Germinal center (tissue), 1 donor: ENCODE measurements around the gene ADH1A.
"Not testable (repeated sequence)": the region's sequence is repeated elsewhere in the genome, so short reads cannot be mapped to it uniquely, and the experiment has no call there.

Experiments used
- DNase-seq: peaks from one replicate; pipeline ENCODE4 v3.0.0; 2012; ENCODE audit warnings: mixed read lengths, low spot score

The ADH1A gene

DNA sequence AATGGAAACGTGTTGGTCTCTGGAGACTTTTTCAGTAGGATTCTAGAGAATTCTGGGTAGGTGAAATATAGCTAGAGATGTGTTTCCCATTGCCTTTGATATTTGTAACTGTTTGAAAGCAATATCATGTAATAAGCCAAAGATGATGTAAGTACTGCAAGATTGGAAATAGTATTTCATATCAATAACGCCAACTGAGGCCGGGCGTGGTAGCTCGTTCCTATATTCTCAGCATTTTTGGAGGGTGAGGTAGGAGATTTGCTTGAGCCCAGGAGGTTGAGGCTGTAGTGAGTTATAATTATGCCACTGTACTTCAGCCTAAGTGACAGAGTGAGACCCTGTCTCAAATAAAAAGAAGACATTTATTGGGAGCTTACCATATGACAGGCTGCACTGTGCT is 9.5 kb downstream of the ADH1A start:
- DNase-seq: no peak

DNA sequence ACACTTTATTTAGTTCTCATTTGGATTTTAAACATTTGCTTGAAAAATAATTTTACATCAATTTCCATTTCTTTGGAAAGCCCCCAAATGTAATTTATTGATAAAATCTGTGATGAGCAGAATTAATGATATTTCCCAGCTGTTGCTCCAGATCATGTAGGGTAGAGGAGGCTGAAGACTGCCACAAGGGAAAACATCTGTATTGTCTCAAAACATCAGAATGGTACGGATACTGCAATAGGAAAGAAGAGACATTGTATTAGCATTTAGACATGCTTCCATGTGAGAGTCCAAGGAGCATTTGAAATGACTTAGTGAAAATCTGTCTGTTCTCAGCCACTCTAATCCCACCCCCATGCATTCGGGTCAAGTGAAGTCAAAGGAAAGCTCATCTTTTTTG is 14.4 kb downstream of the ADH1A start:
- no peak for DNase-seq

DNA sequence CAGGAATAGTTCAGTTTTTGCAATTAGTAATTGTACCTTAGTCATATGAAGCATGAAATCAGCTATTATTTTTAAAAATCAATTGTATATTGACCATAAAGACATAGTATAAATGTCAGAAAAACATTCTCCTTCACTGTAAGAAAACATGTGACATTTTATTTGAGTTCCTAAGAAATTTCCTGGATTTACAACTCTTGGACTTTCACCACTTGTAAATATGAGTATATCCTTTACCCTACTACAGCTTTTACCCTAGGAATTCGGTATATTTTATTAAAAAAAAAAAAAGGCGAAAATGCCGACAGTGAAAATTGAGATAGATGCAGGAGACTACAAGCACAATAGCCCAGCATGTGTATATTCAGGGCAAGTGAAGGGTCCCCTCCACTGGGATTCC is 14.9 kb downstream of the ADH1A start:
- DNase-seq: no peak

DNA sequence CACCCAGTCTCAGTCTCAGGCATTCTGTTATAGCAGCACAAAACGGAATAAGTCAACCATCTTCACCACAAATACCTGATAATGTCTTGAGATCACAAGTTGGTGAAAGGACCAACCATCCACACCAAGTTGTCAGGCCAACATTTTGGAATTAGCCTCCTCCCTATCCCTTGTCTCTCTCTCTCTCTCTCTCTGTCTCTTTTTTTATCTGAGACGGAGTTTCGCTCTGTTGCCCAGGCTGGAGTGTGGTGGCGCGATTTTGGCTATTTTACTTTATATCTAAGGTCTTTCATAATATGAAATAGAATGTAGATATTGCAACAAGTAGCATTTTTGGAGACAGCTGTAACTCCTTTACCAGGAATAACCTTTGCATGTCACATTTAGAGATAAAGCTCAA is 15.7 kb downstream of the ADH1A start:
- no peak for DNase-seq

DNA sequence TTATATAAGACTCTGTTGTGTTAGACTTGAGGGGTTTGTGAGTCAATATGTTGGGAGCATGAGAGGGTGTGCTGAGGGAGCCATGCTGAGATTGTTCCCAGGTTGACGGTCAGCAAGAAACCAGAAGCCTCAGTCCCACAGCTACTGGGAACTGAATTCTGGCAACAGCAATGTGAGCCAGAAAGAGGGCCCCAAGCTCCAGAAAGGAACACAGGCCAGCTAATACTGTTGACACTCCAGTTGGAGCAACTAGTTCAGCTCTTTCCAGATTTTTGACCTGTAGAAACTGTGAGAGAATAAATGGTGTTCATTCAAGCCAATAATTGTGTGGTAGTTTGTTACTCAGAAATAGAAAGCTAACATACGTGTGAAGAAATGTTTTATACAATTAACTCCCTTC is 17.1 kb downstream of the ADH1A start:
- no peak for DNase-seq

DNA sequence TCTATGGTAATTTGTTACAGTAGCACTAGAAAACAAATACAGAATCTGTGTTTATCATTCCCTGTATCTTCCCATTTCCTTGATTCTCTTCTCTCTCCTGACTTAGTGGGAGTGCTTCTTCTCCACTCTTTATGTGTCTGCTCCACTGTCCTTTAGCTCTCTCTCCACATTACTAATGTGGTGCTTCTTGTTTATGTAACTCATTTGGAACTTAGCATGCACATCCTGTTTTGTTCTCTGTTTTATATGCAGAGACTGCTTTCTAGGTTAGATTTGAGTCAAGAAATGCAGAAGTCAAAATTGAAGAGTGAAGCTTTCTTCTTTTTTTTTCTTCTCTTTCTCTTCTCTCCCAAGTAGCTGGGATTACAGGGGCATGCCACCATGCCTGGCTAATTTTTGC is 25.9 kb downstream of the ADH1A start:
- no peak for DNase-seq

DNA sequence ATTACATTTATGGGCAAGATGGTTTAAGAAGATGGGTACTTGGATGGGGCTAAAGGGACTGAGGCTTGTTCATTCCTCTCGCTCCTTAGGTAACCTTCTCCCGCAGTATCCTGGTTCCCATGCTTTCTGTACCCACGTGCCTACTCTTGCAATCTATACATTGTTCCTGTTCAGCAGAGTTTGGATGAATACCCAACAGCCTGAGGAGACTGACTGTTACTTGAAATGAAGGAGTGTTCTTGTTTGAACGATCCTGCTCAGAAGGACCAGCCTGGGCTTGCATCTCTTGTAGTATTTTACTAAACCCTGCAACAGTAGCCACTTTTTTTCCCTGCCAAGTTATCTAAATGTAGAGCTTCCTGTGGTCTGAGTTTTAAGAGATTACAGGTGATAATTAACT is 38.0 kb downstream of the ADH1A start:
- no peak for DNase-seq

DNA sequence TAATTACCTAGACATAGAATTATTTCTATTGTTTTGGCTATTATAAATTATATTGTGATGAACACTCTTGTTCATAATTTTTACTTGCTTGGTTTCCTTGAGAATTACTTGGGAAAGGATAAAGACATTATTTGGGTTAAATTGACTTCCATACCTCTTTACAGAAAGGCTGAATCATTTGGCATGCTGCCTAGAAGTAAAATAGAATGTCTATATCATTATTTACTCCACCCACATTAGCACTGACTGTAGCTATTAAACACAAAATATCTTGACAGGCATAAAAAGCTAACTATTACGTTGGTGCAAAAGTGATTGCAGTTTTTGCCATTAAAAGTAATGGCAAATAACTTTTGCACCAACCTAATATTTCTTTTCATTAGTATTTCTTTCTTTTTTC is 42.1 kb downstream of the ADH1A start:
- no peak for DNase-seq

DNA sequence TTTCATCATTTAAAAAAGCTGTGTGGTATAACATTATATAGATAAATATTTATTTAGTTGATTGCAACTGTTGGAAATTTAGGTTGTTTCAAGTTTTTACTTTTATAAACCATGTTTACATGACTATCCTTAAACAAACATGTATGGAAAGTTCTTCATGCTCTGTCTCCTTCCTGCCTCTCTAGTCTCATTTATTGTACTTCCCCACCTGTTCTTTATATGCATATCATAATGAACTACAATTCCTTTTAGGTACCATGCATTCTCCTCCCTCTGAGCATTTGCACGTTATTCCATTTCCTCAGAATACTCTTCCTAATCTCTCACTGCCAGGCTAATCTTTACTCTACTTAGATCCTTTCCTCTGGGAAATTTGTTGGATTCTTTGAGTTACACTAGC is 54.8 kb downstream of the ADH1A start:
- DNase-seq: no peak

DNA sequence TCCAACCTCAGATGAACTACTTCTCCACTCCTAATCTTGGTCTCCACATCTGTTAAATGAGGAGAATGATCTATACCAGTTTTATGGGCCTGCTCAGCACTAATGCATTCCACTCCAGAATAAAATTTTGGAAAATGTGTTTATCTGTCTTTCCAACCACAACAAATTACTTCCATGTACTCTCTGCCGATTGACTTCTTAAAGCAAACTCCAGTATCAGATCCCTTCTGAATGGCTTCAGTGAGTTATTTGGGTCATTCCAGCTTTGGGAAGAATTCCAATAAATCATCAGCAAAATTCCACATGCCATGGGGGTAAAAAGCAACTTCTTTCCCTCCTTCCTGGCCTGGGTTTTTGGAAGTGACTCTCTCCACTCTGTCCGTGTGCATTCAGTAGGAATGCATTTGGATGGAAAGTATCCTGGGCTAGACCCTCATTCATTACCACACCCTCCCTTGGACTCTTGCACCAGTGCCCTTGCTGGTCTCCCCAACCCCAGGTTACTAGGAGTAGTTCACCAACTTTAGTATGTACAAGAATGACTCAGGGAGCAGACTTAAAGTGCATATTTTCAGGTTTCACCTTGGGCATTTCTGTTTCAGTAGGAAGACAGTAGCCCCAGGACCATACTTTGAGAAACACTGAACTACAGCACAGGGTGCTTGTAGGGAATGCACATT is 56.3 kb downstream of the ADH1A start:
- no peak for DNase-seq

DNA sequence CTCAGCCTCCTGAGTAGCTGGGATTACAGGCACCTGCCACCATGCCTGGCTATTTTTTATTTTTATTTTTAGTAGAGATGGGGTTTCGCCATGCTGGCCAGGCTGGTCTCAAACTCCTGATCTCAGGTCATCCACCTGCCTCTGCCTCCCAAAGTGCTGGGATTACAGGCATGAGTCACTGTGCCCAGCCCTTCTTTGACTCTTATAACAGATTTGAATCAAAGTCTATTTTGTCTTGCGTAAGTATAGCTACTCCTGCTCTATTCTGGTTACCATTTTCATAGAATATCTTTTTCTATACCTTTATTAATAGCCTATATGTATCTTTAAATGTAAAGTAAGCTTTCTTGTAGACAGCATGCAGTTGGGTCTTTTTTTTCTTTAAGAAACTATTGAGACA is 57.4 kb downstream of the ADH1A start:
- DNase-seq: not testable (repeated sequence)

DNA sequence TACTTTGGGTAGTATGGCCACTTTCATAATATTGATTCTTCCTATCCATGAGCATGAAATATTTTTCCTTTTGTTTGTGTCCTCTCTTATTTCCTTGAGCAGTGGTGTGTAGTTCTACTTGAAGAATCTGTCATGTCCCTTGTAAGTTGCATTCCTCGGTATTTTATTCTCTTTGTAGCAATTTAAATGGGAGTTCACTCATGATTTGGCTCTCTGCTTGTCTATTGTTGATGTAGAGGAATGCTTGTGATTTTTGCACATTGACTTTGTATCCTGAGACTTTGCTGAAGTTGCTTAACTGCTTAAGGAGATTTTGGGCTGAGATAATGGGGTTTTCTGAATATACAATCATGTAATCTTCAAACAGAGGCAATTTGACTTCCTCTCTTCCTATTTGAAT is 62.1 kb downstream of the ADH1A start:
- DNase-seq: not testable (repeated sequence)

DNA sequence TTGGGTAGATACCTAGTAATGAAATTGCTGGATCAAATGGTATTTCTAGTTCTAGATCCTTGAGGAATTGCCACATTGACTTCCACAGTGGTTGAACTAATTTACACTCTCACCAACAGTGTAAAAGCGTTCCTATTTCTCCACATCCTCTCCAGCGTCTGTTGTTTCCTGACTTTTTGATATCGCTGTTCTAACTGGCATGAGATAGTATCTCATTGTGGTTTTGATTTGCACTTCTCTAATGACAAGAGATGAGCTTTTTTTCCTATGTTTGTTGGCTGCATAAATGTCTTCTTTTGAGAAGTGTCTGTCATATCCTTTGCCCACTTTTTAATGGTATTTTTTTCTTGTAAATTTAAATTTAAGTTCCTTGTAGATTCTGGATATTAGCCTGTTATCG is 63.1 kb downstream of the ADH1A start:
- not testable (repeated sequence) for DNase-seq
